Activated CD8-positive, alpha-beta memory T cell treated with anti-CD3 and anti-CD28 coated beads, Interleukin-2, amount 10 ng/mL, durations not matched to agents 7 days and 5 days (primary cell): ENCODE data around the gene DOCK9. TPM values are rescaled to one million over a fixed set of nuclear protein-coding genes. Genes with fewer than 3 reads are reported as not detected.
"Not testable (repeated sequence)": the region's sequence is repeated elsewhere in the genome, so short reads cannot be mapped to it uniquely, and the experiment has no call there.

Source experiments
- ATAC-seq: fragments of 150-1000 bp; cut with Tn5 transposase; one replicate; pipeline ENCODE4 v1.10.0; 2021; ENCODE audit warnings: moderate library complexity
- CTCF ChIA-PET: fragments of 350-600 bp; sonication (Branson Sonifier 250); formaldehyde crosslinking; loops from one replicate; lab custom pipeline; 2021; ENCODE audit warnings: antibody characterized with exemption; lab: Charles Lee
- DNase-seq: peaks from one replicate; pipeline ENCODE4 v3.0.0-alpha.2; 2020
- H3K27ac Mint-ChIP-seq: one replicate; pipeline ENCODE4 v1.8.0; 2021; ENCODE audit warnings: mild to moderate bottlenecking, mixed read lengths
- H3K27me3 Mint-ChIP-seq: one replicate; pipeline ENCODE4 v1.8.0; 2021; ENCODE audit warnings: mixed read lengths
- H3K36me3 Mint-ChIP-seq: one replicate; pipeline ENCODE4 v1.8.0; 2021; ENCODE audit warnings: mild to moderate bottlenecking, mixed read lengths
- H3K4me1 Mint-ChIP-seq: one replicate; pipeline ENCODE4 v1.8.0; 2021; ENCODE audit warnings: mixed read lengths
- H3K4me3 Mint-ChIP-seq: one replicate; pipeline ENCODE4 v1.8.0; 2021; ENCODE audit warnings: mild to moderate bottlenecking, moderate library complexity, mixed read lengths
- H3K9me3 Mint-ChIP-seq: one replicate; pipeline ENCODE4 v1.8.0; 2022; ENCODE audit warnings: low read depth, mixed read lengths
- total RNA-seq, 2 experiments: library from RNA; stranded (reverse); gene quantifications; one replicate each; pipeline ENCODE4 v1.2.3, GENCODE V29; 2021

DOCK9 gene
- total RNA-seq, 2 experiments from 2014 or later, result 37.5 to 79.9 TPM

DNA sequence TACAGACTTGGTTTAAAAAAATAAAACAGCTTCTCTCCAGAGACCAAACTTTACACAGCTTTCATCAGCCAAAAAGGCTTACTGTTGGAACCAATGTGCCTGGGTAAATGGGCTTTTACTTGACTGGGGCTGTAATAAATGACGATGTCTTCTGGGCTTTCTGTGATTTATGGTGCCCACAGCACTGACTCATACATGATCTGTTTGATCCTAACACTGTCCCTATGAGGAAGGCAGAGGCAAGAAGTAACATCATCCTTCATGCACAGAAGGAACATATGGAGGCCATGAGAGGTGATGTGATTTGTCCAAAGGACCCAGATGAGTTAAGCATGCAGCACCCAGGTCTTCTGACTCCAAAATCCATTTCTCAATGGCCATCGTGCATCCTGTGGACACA lies 77.4 kb downstream of the DOCK9 start:
- no peak for DNase-seq
- no peak for ATAC-seq
- no peaks in the 10 kb centered on the region for H3K27me3 Mint-ChIP-seq
- H3K27ac Mint-ChIP-seq, result no peak overlapping the region
- H3K4me1 Mint-ChIP-seq, result peaks cover 8% of the 10 kb centered on the region
- no peaks in the 10 kb centered on the region for H3K9me3 Mint-ChIP-seq
- peaks cover 26% of the 10 kb centered on the region for H3K36me3 Mint-ChIP-seq
- no peak overlapping the region for H3K4me3 Mint-ChIP-seq
- CTCF ChIA-PET, result interaction anchor here (0.6 to 0.9 kb wide), 2 partner anchors 78 to 147 kb away, joined by 3 read pairs; no protein-coding TSS in a partner anchor

DNA sequence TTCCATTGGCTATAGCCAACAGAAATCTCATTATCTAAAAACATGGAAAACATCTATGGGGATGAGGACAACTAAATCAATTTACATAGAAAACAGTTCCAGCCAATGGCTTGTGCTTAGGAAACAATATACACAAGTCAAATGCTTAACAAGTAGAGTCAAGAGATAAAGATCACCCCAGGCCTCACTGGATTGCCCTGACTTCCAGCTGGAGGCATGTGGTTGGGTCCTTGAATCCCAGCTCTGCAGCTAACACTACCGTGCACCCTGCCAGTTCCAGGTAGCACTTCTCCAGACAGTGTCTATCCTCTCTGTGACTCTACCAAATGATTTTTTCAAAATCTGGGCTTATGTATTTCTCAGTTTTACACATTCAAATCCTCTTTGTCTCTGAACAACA lies 80.2 kb downstream of the DOCK9 start:
- CTCF ChIA-PET, result no interaction called here
- H3K27me3 Mint-ChIP-seq, result no peaks in the 10 kb centered on the region
- DNase-seq, result no peak
- H3K27ac Mint-ChIP-seq, result no peak overlapping the region
- H3K9me3 Mint-ChIP-seq, result no peaks in the 10 kb centered on the region
- H3K4me1 Mint-ChIP-seq, result peaks cover 8% of the 10 kb centered on the region
- H3K4me3 Mint-ChIP-seq, result no peak overlapping the region
- H3K36me3 Mint-ChIP-seq, result peaks cover 28% of the 10 kb centered on the region
- no peak for ATAC-seq

DNA sequence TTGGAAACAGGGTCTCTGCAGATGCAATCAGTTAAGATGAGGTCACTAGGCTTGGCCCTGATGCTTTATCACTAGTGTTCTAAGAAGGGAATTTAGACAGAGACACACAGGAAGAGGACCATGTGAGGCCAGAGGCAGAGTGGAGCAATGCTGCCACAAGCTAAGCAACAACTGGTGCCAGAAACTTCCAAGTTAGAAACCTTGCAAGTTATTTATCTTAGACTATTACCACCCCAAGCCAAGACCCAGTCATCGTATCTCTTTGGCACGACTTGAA lies 81.1 kb downstream of the DOCK9 start:
- ATAC-seq (no peak), DNase-seq (no peak)
- CTCF ChIA-PET, result no interaction called here
- no peak overlapping the region for H3K27ac Mint-ChIP-seq
- H3K9me3 Mint-ChIP-seq, result no peaks in the 10 kb centered on the region
- H3K27me3 Mint-ChIP-seq, result no peaks in the 10 kb centered on the region
- peaks cover 8% of the 10 kb centered on the region for H3K4me1 Mint-ChIP-seq
- H3K4me3 Mint-ChIP-seq, result no peak overlapping the region
- peaks cover 23% of the 10 kb centered on the region for H3K36me3 Mint-ChIP-seq

DNA sequence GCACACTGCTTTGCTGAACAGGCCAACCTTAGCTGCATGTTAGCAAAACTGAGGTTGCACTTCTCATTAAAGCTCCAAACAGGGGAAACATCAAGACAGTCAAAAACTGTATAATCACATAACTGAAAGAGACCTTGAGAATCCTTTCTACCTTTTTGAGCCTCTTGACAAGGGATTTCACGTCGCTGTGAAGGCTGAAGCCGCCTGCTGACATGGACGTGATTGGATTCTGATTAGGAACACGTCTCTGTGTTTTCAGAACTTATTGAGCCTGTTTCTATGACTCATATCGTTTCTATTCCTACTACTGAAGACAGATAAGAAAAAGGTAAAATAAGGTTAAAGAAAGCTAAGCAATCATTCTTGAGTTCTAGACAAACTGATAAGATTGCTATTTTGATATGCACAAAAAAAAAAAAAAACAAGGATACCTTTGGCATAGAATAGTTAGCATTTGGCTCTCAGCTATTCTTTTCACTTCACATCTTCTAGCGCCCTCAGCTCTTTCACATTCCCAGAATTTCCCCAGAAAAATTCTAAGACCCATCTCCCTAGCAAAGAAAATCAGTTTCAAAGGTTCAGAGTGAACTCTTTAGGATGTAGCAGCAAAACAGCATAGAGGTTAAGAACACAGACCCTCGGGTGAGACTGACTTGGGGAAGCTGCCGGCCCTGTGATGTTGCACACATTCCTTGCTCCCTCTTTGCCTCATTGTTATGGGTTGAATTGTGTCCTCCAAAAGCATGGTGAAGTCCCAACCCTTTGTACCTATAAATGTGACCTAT lies 81.6 kb downstream of the DOCK9 start:
- DNase-seq (no peak), ATAC-seq (no peak)
- peaks cover 8% of the 10 kb centered on the region for H3K4me1 Mint-ChIP-seq
- H3K36me3 Mint-ChIP-seq, result peaks cover 21% of the 10 kb centered on the region
- no peak overlapping the region for H3K4me3 Mint-ChIP-seq
- no peak overlapping the region for H3K27ac Mint-ChIP-seq
- CTCF ChIA-PET, result no interaction called here
- H3K9me3 Mint-ChIP-seq, result no peaks in the 10 kb centered on the region
- no peaks in the 10 kb centered on the region for H3K27me3 Mint-ChIP-seq

DNA sequence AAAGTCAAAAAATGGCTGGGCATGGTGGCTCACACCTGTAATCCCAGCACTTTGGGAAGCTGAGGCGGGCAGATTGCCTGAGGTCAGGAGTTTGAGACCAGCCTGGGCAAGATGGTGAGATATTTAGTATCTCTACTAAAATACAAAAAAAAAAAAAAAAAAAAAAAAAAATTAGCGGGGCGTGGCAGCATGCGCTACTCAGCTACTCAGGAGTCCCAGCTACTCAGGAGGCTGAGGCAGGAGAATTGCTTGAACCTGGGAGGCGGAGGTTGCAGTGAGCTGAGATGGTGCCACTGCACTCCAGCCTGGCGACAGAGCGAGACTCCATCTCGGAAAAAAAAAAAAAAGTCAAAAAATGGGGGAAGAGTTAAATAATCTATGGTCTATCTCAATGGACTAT lies 83.0 kb downstream of the DOCK9 start:
- H3K9me3 Mint-ChIP-seq, H3K27ac Mint-ChIP-seq, H3K4me3 Mint-ChIP-seq, H3K27me3 Mint-ChIP-seq, DNase-seq, ATAC-seq: not testable (repeated sequence)
- peaks cover 19% of the 10 kb centered on the region for H3K4me1 Mint-ChIP-seq
- peaks cover 15% of the 10 kb centered on the region for H3K36me3 Mint-ChIP-seq
- CTCF ChIA-PET, result interaction anchor here (0.6 kb wide), 1 partner anchor 156 kb away, joined by 3 read pairs; no protein-coding TSS in a partner anchor

DNA sequence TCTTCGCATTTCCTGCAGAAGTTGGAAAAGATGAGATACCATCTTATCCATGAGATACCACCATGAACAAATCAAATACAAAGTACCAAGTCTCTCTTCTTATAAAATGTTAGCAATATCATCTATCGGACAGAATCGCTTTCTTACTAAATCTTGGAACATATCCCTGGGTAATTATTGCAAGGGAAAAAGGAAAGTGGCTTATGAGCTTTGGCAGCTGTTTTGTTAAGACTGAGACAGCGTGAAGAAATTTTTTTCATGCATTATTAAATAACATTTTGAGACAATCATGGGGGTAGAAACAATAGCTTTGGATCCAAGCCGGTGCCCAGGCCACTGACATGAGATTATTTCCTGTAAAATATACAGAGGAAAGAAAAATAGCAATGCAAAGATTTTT lies 84.5 kb downstream of the DOCK9 start:
- Mint-ChIP-seq H3K36me3 (peaks cover 12% of the 10 kb centered on the region), H3K4me3 (no peak overlapping the region), H3K4me1 (peaks cover 21% of the 10 kb centered on the region), H3K9me3 (no peaks in the 10 kb centered on the region), H3K27me3 (no peaks in the 10 kb centered on the region), H3K27ac (no peak overlapping the region)
- ATAC-seq (no peak), DNase-seq (no peak)
- CTCF ChIA-PET, result no interaction called here

DNA sequence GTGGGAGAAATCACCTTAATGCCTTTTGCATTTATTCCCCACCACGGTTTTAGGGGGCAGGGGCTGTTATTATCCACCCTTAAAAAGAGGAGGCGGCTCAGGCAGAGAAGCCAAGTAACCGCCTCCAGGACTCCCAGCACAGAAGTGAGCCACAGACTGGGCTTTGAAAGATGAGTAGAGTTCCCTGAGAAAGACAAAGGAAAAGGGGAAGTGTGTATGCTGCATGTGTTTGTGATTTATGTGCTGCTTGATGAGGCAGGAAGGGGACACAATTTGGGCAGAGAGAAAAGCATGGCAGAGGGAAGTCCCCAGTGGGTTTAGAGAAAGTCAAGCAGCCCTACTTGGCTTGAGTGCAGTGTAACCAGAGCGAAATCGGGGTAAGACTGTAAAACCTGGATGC lies 85.0 kb downstream of the DOCK9 start:
- Mint-ChIP-seq H3K27me3 (no peaks in the 10 kb centered on the region), H3K4me1 (peaks cover 21% of the 10 kb centered on the region), H3K9me3 (no peaks in the 10 kb centered on the region), H3K4me3 (no peak overlapping the region), H3K27ac (no peak overlapping the region), H3K36me3 (peaks cover 12% of the 10 kb centered on the region)
- ATAC-seq, result no peak
- no peak for DNase-seq
- CTCF ChIA-PET, result interaction anchor here (0.9 kb wide), 1 partner anchor 17 kb away, joined by 3 read pairs; no protein-coding TSS in a partner anchor

DNA sequence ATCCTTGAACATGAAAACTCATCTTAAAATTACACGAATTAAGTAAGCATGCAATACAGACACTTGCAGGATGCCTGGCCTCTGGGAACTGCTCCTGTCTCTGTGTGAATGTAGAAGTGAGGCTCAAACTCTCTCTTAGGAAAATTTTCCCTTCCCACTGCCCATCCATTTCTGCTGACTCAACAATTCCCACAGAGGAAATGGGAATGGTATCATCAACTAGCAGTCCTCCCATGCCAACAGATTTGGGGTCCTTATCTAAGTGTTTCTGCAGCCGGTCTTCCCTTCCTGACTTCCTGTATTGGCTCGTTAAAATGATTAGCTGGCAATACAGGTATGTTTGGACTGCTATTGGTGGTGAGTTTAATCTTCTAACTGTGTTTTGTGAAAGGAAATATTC lies 85.8 kb downstream of the DOCK9 start:
- CTCF ChIA-PET, result interaction anchor here (0.9 kb wide), 1 partner anchor 18 kb away, joined by 3 read pairs; no protein-coding TSS in a partner anchor
- Mint-ChIP-seq H3K36me3 (peaks cover 10% of the 10 kb centered on the region), H3K4me3 (no peak overlapping the region), H3K9me3 (no peaks in the 10 kb centered on the region), H3K4me1 (peaks cover 18% of the 10 kb centered on the region), H3K27ac (no peak overlapping the region), H3K27me3 (no peaks in the 10 kb centered on the region)
- ATAC-seq, result no peak
- no peak for DNase-seq

DNA sequence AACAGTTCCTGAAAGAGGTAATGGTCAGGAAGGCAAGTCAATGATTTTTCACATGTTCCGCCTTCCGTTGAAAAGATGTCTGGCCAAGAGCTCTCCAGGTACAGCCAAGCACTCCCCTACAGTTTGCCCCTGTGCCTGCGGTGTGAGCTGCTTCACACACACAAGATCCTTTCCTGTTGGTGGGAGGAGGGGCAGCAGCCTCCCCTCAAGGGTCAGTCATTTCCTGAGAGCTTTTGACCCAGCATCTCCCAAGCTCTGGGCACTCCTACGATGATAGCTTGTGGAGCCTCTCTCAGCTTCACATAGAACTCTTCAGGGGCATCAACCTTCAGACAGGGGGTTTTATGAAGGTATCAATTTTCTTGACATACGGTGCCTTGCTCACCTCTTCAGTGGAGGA lies 86.9 kb downstream of the DOCK9 start:
- H3K36me3 Mint-ChIP-seq, result peaks cover 6% of the 10 kb centered on the region
- DNase-seq (no peak), ATAC-seq (no peak)
- H3K27me3 Mint-ChIP-seq, result no peaks in the 10 kb centered on the region
- H3K27ac Mint-ChIP-seq, result no peak overlapping the region
- peaks cover 13% of the 10 kb centered on the region for H3K4me1 Mint-ChIP-seq
- no peaks in the 10 kb centered on the region for H3K9me3 Mint-ChIP-seq
- CTCF ChIA-PET, result no interaction called here
- no peak overlapping the region for H3K4me3 Mint-ChIP-seq

DNA sequence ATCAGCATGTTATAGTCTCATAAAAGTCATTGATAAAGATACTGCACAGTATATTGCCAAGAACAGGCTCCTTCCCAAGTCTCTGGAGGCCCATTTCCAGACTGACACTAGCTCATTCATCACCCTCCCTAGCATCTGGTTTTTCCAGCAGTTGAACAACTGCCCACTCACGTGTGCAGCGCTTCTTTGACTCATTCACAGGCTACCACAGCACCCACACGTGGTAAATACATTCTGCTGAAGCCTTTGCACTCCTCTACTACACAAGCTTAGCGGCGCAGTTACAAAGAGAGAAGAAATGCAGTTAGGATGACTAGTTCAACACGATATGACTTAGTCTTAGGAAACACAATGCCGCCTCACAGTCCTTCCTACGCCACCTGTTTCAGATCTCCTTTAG lies 87.7 kb downstream of the DOCK9 start:
- ATAC-seq (peak; percentile 49), DNase-seq (peak; percentile 51)
- no peak overlapping the region for H3K4me3 Mint-ChIP-seq
- peaks cover 6% of the 10 kb centered on the region for H3K36me3 Mint-ChIP-seq
- no peaks in the 10 kb centered on the region for H3K9me3 Mint-ChIP-seq
- no peak overlapping the region for H3K27ac Mint-ChIP-seq
- H3K27me3 Mint-ChIP-seq, result no peaks in the 10 kb centered on the region
- H3K4me1 Mint-ChIP-seq, result peaks cover 13% of the 10 kb centered on the region
- CTCF ChIA-PET, result interaction anchor here (0.9 kb wide), 1 partner anchor 48 kb away, joined by 3 read pairs; no protein-coding TSS in a partner anchor

DNA sequence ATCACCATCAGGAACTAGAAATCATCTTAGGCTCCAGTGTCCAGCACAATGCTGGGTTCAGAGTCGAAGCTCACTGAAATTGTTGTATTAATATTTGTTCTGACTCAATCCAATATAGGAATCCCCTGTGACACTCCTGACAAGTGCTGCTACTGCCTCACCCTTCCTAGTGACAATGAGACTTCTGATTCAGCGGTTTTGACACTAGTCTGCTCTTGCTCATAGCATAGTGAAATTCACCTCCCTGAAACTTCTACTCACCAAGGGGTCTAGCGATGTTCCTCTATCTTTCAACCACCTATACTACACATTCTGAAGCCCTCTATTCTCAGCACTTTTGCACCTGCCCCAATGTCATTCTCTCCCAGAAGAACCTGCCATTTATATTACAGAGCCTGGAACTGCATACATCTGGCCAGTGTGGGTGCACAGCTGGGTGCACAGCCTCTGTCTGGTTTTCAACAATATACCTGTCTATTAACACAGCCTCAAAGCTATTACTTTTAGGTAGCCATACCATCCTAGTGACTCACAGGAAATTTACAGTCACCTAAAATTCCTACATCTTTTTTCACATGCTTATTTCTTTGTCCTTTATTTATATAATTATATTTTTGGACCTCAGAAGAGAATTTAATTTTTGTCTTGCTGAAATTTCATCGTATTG lies 88.3 kb downstream of the DOCK9 start:
- peaks cover 13% of the 10 kb centered on the region for H3K4me1 Mint-ChIP-seq
- no peak for DNase-seq
- CTCF ChIA-PET, result interaction anchor here (0.9 to 1.2 kb wide), 2 partner anchors 19 to 47 kb away, joined by 3 read pairs; no protein-coding TSS in a partner anchor
- no peak overlapping the region for H3K27ac Mint-ChIP-seq
- ATAC-seq, result no peak
- no peak overlapping the region for H3K4me3 Mint-ChIP-seq
- H3K27me3 Mint-ChIP-seq, result no peaks in the 10 kb centered on the region
- H3K36me3 Mint-ChIP-seq, result peaks cover 10% of the 10 kb centered on the region
- H3K9me3 Mint-ChIP-seq, result no peaks in the 10 kb centered on the region

DNA sequence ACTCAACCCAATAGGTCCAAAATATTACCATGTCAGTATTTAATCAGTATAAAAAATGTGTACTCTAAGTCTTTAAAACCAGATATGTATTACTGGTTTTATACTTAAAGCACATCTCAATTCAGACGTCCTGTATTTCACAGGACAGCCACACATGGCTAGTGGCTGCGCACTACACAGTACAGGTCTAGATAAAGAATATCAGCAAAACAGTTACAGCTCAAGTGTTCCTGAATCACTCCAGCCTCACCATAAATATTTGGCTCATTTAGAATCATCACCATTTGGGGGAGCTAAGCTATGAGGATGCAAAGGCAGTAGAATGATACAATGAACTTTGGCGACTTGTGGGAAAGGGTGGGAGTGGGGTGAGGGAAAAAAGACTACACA lies 89.0 kb downstream of the DOCK9 start:
- Mint-ChIP-seq H3K27ac (no peak overlapping the region), H3K4me3 (no peak overlapping the region), H3K27me3 (no peaks in the 10 kb centered on the region), H3K4me1 (peaks cover 13% of the 10 kb centered on the region), H3K36me3 (peaks cover 14% of the 10 kb centered on the region), H3K9me3 (no peaks in the 10 kb centered on the region)
- no peak for DNase-seq
- ATAC-seq, result no peak
- CTCF ChIA-PET, result interaction anchor here (1.2 kb wide), 1 partner anchor 19 kb away, joined by 3 read pairs; no protein-coding TSS in a partner anchor

DNA sequence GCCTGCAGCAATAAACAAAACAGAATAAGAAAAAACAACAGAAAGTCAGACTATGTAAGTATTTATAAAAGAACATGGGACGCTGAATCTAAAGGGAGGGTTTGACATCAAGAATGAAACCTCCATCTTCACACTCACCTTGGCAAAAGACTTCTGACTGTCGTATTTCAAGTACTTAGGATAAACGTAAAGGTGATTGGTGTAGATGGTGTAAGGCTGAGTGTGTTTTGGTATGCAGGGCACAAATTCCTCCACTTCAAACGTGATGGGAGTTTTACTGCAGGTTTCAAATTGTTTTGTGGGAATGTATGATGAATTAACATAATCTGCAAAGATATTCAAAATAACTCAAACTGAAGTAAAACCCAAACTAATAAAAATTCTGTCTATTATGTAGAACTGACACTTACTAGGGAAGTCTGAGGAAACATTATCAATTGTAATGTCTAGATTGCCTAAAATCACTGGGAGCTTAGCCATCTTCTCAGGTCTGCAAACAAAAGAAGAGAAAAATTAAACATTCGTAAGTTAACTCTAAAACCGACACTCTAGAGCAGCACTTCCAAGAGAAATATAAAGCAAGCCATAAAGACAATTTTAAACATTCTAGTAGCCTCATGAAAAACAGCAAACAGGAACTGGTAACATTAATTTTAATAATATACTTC lies 89.5 kb downstream of the DOCK9 start:
- CTCF ChIA-PET, result no interaction called here
- Mint-ChIP-seq H3K4me3 (no peak overlapping the region), H3K27me3 (no peaks in the 10 kb centered on the region), H3K36me3 (peaks cover 17% of the 10 kb centered on the region), H3K9me3 (no peaks in the 10 kb centered on the region), H3K4me1 (peaks cover 13% of the 10 kb centered on the region), H3K27ac (no peak overlapping the region)
- DNase-seq (no peak), ATAC-seq (no peak)
